Measurements from ENCODE around the gene MAMDC2.

The MAMDC2 gene

DNA sequence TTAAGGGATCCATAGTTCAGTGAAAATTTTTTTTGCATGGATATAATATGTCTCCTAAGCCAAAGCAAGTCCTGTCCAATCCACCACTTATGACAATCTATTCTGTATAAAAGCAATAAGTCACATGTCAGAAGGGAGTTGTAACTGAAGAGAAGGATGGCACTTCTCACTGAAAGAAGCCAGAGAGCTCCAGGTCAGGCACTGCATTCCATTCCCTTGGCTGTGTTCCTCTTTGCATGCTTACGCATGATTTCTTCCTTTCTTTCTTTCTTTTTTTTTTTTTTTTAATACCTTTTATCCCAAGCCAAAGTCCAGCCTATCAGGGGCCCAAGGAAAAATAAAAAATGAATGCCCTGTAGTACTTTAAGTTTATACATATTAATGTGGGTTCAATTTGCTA, 39.8 kb downstream of the MAMDC2 start:
- TF ChIP-seq FOXP2 (optimal IDR thresholded peaks at IDR 0.05; ENCODE audit: borderline replicate concordance, extremely low read depth, extremely low read length, insufficient read depth) = no peak
- no peak for TF ChIP-seq REST (IDR thresholded peaks at IDR 0.05; ENCODE audit: insufficient read depth in 1 of 2, low read depth in 2 of 2, low read length in 2 of 2)
- no peak for TF ChIP-seq TAF1 (IDR thresholded peaks at IDR 0.05; ENCODE audit: borderline replicate concordance, insufficient read depth, low read length)
- TF ChIP-seq POLR2AphosphoS5 (IDR thresholded peaks at IDR 0.05; ENCODE audit: low read depth, low read length) = no peak
- TF ChIP-seq SIN3A (IDR thresholded peaks at IDR 0.05; ENCODE audit: borderline replicate concordance, insufficient read depth, low read length) = no peak

- TF ChIP-seq REST (IDR thresholded peaks at IDR 0.05; ENCODE audit: insufficient read depth in 1 of 2, low read depth in 2 of 2, low read length in 2 of 2) (peak; percentile 83 to 92), POLR2AphosphoS5 (IDR thresholded peaks at IDR 0.05; ENCODE audit: low read depth, low read length) (no peak), FOXP2 (optimal IDR thresholded peaks at IDR 0.05; ENCODE audit: borderline replicate concordance, extremely low read depth, extremely low read length, insufficient read depth) (no peak), SIN3A (IDR thresholded peaks at IDR 0.05; ENCODE audit: borderline replicate concordance, insufficient read depth, low read length) (no peak), TAF1 (IDR thresholded peaks at IDR 0.05; ENCODE audit: borderline replicate concordance, insufficient read depth, low read length) (no peak)
Measured at GRCh38 chr9:70085241-70085640, 41.6 kb downstream of the MAMDC2 start.

- TF ChIP-seq SIN3A (IDR thresholded peaks at IDR 0.05; ENCODE audit: borderline replicate concordance, insufficient read depth, low read length) = no peak
Measured at GRCh38 chr9:70091103-70091502, 47.5 kb downstream of the MAMDC2 start.

DNA sequence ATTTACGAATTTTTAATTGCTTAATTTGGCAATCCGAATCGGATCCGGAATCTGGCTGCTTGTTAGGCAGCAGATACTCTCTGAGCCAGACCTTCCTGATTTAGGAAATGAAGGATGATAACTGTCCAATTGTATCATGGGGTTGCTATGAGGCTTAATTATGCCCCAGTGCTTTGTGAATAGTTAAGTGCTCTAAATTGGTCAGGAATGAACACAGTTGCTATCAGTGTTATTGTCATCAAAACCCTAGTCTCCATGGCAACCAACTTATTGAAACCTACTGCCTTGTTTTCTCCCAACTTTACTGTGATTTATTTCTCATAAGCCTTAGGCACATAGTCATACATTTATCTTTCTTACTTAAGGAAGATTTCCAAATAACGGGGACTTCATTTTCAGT, 47.9 kb downstream of the MAMDC2 start:
- no peak for TF ChIP-seq REST (IDR thresholded peaks at IDR 0.05; ENCODE audit: insufficient read depth in 1 of 2, low read depth in 2 of 2, low read length in 2 of 2)
- no peak for TF ChIP-seq FOXP2 (optimal IDR thresholded peaks at IDR 0.05; ENCODE audit: borderline replicate concordance, extremely low read depth, extremely low read length, insufficient read depth)
- TF ChIP-seq SIN3A (IDR thresholded peaks at IDR 0.05; ENCODE audit: borderline replicate concordance, insufficient read depth, low read length) = no peak
- no peak for TF ChIP-seq POLR2AphosphoS5 (IDR thresholded peaks at IDR 0.05; ENCODE audit: low read depth, low read length)
- no peak for TF ChIP-seq TAF1 (IDR thresholded peaks at IDR 0.05; ENCODE audit: borderline replicate concordance, insufficient read depth, low read length)

DNA sequence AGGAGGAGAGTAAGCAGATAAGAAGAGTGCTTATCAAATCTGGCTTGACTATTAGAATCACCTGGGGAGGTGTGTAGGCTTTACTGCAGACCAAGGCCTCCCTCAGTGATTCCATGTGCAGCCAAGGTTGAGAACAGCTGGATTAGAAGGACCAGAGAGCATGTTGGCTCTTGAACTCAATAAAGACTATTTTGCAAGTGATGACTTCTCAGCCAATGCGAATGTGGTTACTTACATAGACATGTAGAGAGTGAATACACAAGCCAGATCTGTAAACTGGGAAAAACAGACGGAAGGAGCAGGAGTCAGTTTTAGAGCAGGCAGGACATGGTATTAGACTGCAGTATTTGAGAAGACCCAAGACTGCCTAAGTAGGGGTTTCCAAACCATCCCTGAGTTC, 48.5 kb downstream of the MAMDC2 start:
- TF ChIP-seq TAF1 (IDR thresholded peaks at IDR 0.05; ENCODE audit: borderline replicate concordance, insufficient read depth, low read length) = no peak
- no peak for TF ChIP-seq POLR2AphosphoS5 (IDR thresholded peaks at IDR 0.05; ENCODE audit: low read depth, low read length)
- TF ChIP-seq FOXP2 (optimal IDR thresholded peaks at IDR 0.05; ENCODE audit: borderline replicate concordance, extremely low read depth, extremely low read length, insufficient read depth) = no peak

DNA sequence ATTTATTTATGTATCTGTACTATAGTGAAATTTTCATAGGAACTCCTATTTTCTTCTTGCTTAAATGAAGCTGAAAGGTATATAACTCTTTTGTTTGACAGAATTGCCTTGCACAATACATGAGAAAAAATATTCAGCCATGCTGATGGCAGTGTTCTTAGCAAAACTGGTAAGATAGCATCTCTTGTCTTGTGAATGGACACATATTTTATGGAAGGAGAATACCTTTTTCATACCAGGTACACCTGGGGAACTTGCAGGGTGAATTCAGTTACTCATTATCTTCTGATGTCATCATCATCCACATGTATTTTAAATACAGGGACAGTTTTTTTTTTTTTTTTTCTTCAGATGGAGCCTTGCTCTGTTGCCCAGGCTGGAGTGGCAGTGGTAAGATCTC, 49.4 kb downstream of the MAMDC2 start:
- no peak for TF ChIP-seq SIN3A (IDR thresholded peaks at IDR 0.05; ENCODE audit: borderline replicate concordance, insufficient read depth, low read length)
- TF ChIP-seq POLR2AphosphoS5 (IDR thresholded peaks at IDR 0.05; ENCODE audit: low read depth, low read length) = no peak
- no peak for TF ChIP-seq REST (IDR thresholded peaks at IDR 0.05; ENCODE audit: insufficient read depth in 1 of 2, low read depth in 2 of 2, low read length in 2 of 2)
- no peak for TF ChIP-seq FOXP2 (optimal IDR thresholded peaks at IDR 0.05; ENCODE audit: borderline replicate concordance, extremely low read depth, extremely low read length, insufficient read depth)
- no peak for TF ChIP-seq TAF1 (IDR thresholded peaks at IDR 0.05; ENCODE audit: borderline replicate concordance, insufficient read depth, low read length)

Data from PFSK-1 (cell line).